T-cell (primary cell): ENCODE results near the gene CALR3. TPM values are rescaled to one million over a fixed set of nuclear protein-coding genes. Genes with fewer than 3 reads are reported as not detected.
A peak's percentile ranks its signal among the peaks of the same experiment; 100 is the strongest.

Experiments used
- ATAC-seq, 4 experiments: fragments of 200-7000 bp in 3 of 4; fragments of 150-1000 bp in 1 of 4; cut with Tn5 transposase; replicated peaks in 1 of 4; 1 replicate in 3 of 4; 2 replicates in 1 of 4; pipeline ENCODE4 v1.10.0; 2021; ENCODE audit warnings: moderate library complexity in 3 of 4, mild to moderate bottlenecking in 2 of 4, moderate number of reproducible peaks in 1 of 4
- CTCF ChIA-PET, 2 donors: fragments of 300-600 bp; sonication (Branson Sonifier 250); formaldehyde crosslinking; loops; one replicate each; lab custom pipeline; 2022; ENCODE audit warnings: antibody characterized with exemption in 2 of 2; lab: Charles Lee
- POLR2A ChIA-PET, 2 donors: fragments of 300-600 bp; sonication (Branson Sonifier 250); formaldehyde crosslinking; loops; one replicate each; lab custom pipeline; 2022; ENCODE audit warnings: antibody characterized with exemption in 2 of 2; lab: Charles Lee
- DNase-seq, 35 experiments: peaks; one replicate each; pipeline versions ENCODE4 v3.0.0 to v3.0.0-alpha.2; 2013 to 2023
- H3K27ac ChIP-seq: one replicate; pipeline ENCODE4 v1.5.1; 2013; ENCODE audit warnings: low read length
- H3K27me3 ChIP-seq, 2 experiments: replicated peaks in 1 of 2; 1 replicate in 1 of 2; 2 replicates in 1 of 2; pipeline versions ENCODE4 v1.6.1 to v1.7.0; 2013; ENCODE audit warnings: low read length in 1 of 2, mixed read lengths in 1 of 2; ENCODE audit not compliant: control insufficient read depth in 2 of 2, insufficient read depth in 2 of 2; ENCODE audit errors: extremely low read depth in 1 of 2
- H3K36me3 ChIP-seq, 2 donors: 1 replicate in 1 of 2; 2 replicates in 1 of 2; pipeline versions ENCODE4 v1.6.1 to v1.7.0; 2013; ENCODE audit warnings: low read length in 1 of 2; ENCODE audit not compliant: control insufficient read depth in 2 of 2, insufficient read depth in 1 of 2; ENCODE audit errors: extremely low read depth in 1 of 2
- H3K4me1 ChIP-seq, 2 experiments: 1 replicate in 1 of 2; 2 replicates in 1 of 2; pipeline versions ENCODE4 v1.6.1 to v1.7.0; 2013; ENCODE audit warnings: low read length in 2 of 2, mixed read lengths in 1 of 2; ENCODE audit not compliant: insufficient read depth in 2 of 2, control insufficient read depth in 1 of 2; ENCODE audit errors: extremely low read depth in 1 of 2
- H3K4me3 ChIP-seq, 2 donors: 1 replicate in 1 of 2; 2 replicates in 1 of 2; pipeline versions ENCODE4 v1.5.1 to v1.7.0; 2013; ENCODE audit warnings: mild to moderate bottlenecking in 2 of 2, low read length in 1 of 2, moderate library complexity in 1 of 2; ENCODE audit not compliant: control insufficient read depth in 1 of 2; ENCODE audit errors: extremely low read depth in 1 of 2
- H3K9me3 ChIP-seq: 2 replicates; pipeline ENCODE4 v1.7.0; 2013
- H3K27ac Mint-ChIP-seq, 2 donors: one replicate each; pipeline ENCODE4 v1.8.0; 2020 to 2021; ENCODE audit warnings: mild to moderate bottlenecking in 2 of 2, mixed read lengths in 2 of 2
- H3K27me3 Mint-ChIP-seq, 2 donors: one replicate each; pipeline ENCODE4 v1.8.0; 2021 to 2022; ENCODE audit warnings: mixed read lengths in 2 of 2
- H3K36me3 Mint-ChIP-seq: one replicate; pipeline ENCODE4 v1.8.0; 2021; ENCODE audit warnings: mixed read lengths
- H3K4me1 Mint-ChIP-seq, 3 donors: one replicate each; pipeline ENCODE4 v1.8.0; 2020 to 2022; ENCODE audit warnings: mixed read lengths in 3 of 3, mild to moderate bottlenecking in 1 of 3
- H3K4me3 Mint-ChIP-seq, 3 donors: one replicate each; pipeline ENCODE4 v1.8.0; 2020 to 2022; ENCODE audit warnings: mild to moderate bottlenecking in 3 of 3, mixed read lengths in 3 of 3, moderate library complexity in 3 of 3
- H3K9me3 Mint-ChIP-seq, 3 donors: one replicate each; pipeline ENCODE4 v1.8.0; 2020 to 2022; ENCODE audit warnings: mixed read lengths in 3 of 3
- WGBS: methylation state at CpG from one replicate; pipeline ENCODE4 v1.1.5; 2013; ENCODE audit warnings: missing lambda C conversion rate; ENCODE audit not compliant: insufficient coverage; 5-methylcytosine and 5-hydroxymethylcytosine counted together
- total RNA-seq, 35 experiments: library from RNA in 6 of 35; stranded (reverse) in 6 of 35; fragments of 120-200 nt in 1 of 35; gene quantifications; one replicate each; pipeline versions ENCODE4 v1.2.1 to v1.2.4 and lab custom pipeline; 2013 to 2026

CALR3 gene
- total RNA-seq, 5 donors from 2014 or later (not counting 1 experiment from before 2014, with no cell fraction given): not detected

GRCh38 chr19:16457195-16457953, 38.6 kb downstream of the CALR3 start:
- H3K36me3 Mint-ChIP-seq: peaks cover 3% of the 10 kb centered on the region
- peak overlapping the region; percentile 28 to 69 for H3K27ac Mint-ChIP-seq
- peak in 1 of 35 experiments; percentile 10 for DNase-seq
- peak; percentile 43 to 68 (median 60) for ATAC-seq
- no peaks in the 10 kb centered on the region for H3K9me3 Mint-ChIP-seq
- Histone ChIP-seq H3K4me1 (peaks cover 3 to 37% of the 10 kb centered on the region in 2 experiments), H3K9me3 (no peaks in the 10 kb centered on the region), H3K4me3 (no peak overlapping the region), H3K27ac (no peak overlapping the region), H3K36me3 (no peaks in the 10 kb centered on the region), H3K27me3 (no peaks in the 10 kb centered on the region)
- CTCF ChIA-PET: interaction anchor here (0.5 to 0.6 kb wide), 2 partner anchors 22 to 189 kb away, joined by 3 read pairs; no protein-coding TSS in a partner anchor
- WGBS: 34% methylated on average over 7 of the region's 16 CpGs
- POLR2A ChIA-PET: interaction anchor here in 1 of 2 donors (0.6 kb wide), 1 partner anchor 19 kb away, joined by 4 read pairs; no protein-coding TSS in a partner anchor
- H3K4me1 Mint-ChIP-seq: peaks cover 52 to 69% (median 62%) of the 10 kb centered on the region in 3 donors
- H3K4me3 Mint-ChIP-seq: peak overlapping the region in 2 of 3 donors; percentile 34 to 47
- no peaks in the 10 kb centered on the region for H3K27me3 Mint-ChIP-seq

- Histone ChIP-seq H3K27me3 (no peaks in the 10 kb centered on the region), H3K9me3 (no peaks in the 10 kb centered on the region), H3K27ac (no peak overlapping the region), H3K36me3 (no peaks in the 10 kb centered on the region), H3K4me1 (peaks cover 3 to 33% of the 10 kb centered on the region in 2 experiments), H3K4me3 (no peak overlapping the region)
- Mint-ChIP-seq H3K9me3 (no peaks in the 10 kb centered on the region), H3K4me3 (peak overlapping the region in 2 of 3 donors; percentile 31 to 34), H3K4me1 (peaks cover 49 to 65% (median 60%) of the 10 kb centered on the region in 3 donors), H3K27ac (peak overlapping the region; percentile 28 to 69), H3K27me3 (no peaks in the 10 kb centered on the region), H3K36me3 (peaks cover 3% of the 10 kb centered on the region)
- CTCF ChIA-PET: interaction anchor here in 1 of 2 donors (0.6 kb wide), 1 partner anchor 190 kb away, joined by 3 read pairs; no protein-coding TSS in a partner anchor
- ATAC-seq (peak in 1 of 4 experiments; percentile 14), DNase-seq (no peak)
- POLR2A ChIA-PET: interaction anchor here in 1 of 2 donors (0.6 kb wide), 1 partner anchor 18 kb away, joined by 4 read pairs; no protein-coding TSS in a partner anchor
- 70% methylated on average over 8 of the region's 11 CpGs for WGBS
Measured at GRCh38 chr19:16456652-16457194, 39.2 kb downstream of the CALR3 start.

GRCh38 chr19:16455489-16455888, 40.5 kb downstream of the CALR3 start:
- Mint-ChIP-seq H3K27me3 (no peaks in the 10 kb centered on the region), H3K36me3 (peaks cover 3% of the 10 kb centered on the region), H3K27ac (no peak overlapping the region), H3K4me3 (no peak overlapping the region), H3K4me1 (peaks cover 48 to 63% (median 57%) of the 10 kb centered on the region in 3 donors), H3K9me3 (no peaks in the 10 kb centered on the region)
- peaks cover 3 to 41% of the 10 kb centered on the region in 2 experiments for H3K4me1 ChIP-seq
- H3K4me3 ChIP-seq: no peak overlapping the region
- ChIA-PET POLR2A (interaction anchor here in 1 of 2 donors (0.6 kb wide), 1 partner anchor 52 kb away, joined by 6 read pairs; no protein-coding TSS in a partner anchor), CTCF (no interaction called here)
- DNase-seq: no peak
- ATAC-seq: no peak
- no peaks in the 10 kb centered on the region for H3K27me3 ChIP-seq
- 85% methylated on average over 4 of the region's 5 CpGs for WGBS
- no peak overlapping the region for H3K27ac ChIP-seq
- H3K36me3 ChIP-seq: no peaks in the 10 kb centered on the region
- no peaks in the 10 kb centered on the region for H3K9me3 ChIP-seq

GRCh38 chr19:16454351-16454918, 41.5 kb downstream of the CALR3 start:
- H3K4me1 Mint-ChIP-seq: peaks cover 42 to 57% (median 55%) of the 10 kb centered on the region in 3 donors
- peak overlapping the region in 1 of 2 donors; percentile 66 for H3K27ac Mint-ChIP-seq
- ATAC-seq: no peak

GRCh38 chr19:16452325-16452724, 43.6 kb downstream of the CALR3 start:
- Histone ChIP-seq H3K36me3 (no peaks in the 10 kb centered on the region), H3K9me3 (no peaks in the 10 kb centered on the region), H3K27me3 (no peaks in the 10 kb centered on the region), H3K4me1 (peaks cover 0 to 51% of the 10 kb centered on the region in 2 experiments), H3K4me3 (no peak overlapping the region), H3K27ac (no peak overlapping the region)
- no peak for ATAC-seq
- H3K4me3 Mint-ChIP-seq: no peak overlapping the region
- peaks cover 0 to 4% (median 0%) of the 10 kb centered on the region in 3 donors for H3K9me3 Mint-ChIP-seq
- no peak for DNase-seq
- no peak overlapping the region for H3K27ac Mint-ChIP-seq
- peaks cover 12% of the 10 kb centered on the region for H3K36me3 Mint-ChIP-seq
- no peaks in the 10 kb centered on the region for H3K27me3 Mint-ChIP-seq
- POLR2A ChIA-PET: no interaction called here
- peaks cover 43 to 53% (median 53%) of the 10 kb centered on the region in 3 donors for H3K4me1 Mint-ChIP-seq
- CTCF ChIA-PET: no interaction called here
- WGBS: 92% methylated on average over 6 of the region's 8 CpGs

More at GRCh38 chr19:16454351-16454918, 41.5 kb downstream of the CALR3 start:
- H3K9me3 ChIP-seq: no peaks in the 10 kb centered on the region
- no peak overlapping the region for H3K4me3 Mint-ChIP-seq
- POLR2A ChIA-PET: no interaction called here
- H3K4me3 ChIP-seq: no peak overlapping the region
- no peaks in the 10 kb centered on the region for H3K27me3 Mint-ChIP-seq
- CTCF ChIA-PET: no interaction called here
- H3K9me3 Mint-ChIP-seq: peaks cover 0 to 4% (median 0%) of the 10 kb centered on the region in 3 donors
- H3K36me3 Mint-ChIP-seq: peaks cover 8% of the 10 kb centered on the region
- no peaks in the 10 kb centered on the region for H3K36me3 ChIP-seq
- no peak for DNase-seq
- 94% methylated on average over 8 of the region's 10 CpGs for WGBS
- H3K27me3 ChIP-seq: no peaks in the 10 kb centered on the region
- peaks cover 3 to 50% of the 10 kb centered on the region in 2 experiments for H3K4me1 ChIP-seq
- no peak overlapping the region for H3K27ac ChIP-seq
